HG03442 (cell line): ENCODE results near the gene OGFOD3.

ENCODE experiments used
- ATAC-seq: cut with Tn5 transposase; IDR thresholded peaks from one replicate; pipeline ENCODE4 v1.9.1; 2021; ENCODE audit warnings: mild to moderate bottlenecking, moderate library complexity; ENCODE audit not compliant: unreplicated experiment

OGFOD3 gene

GRCh38 chr17:82408288-82408937 is 10.0 kb downstream of the OGFOD3 start:
- ATAC-seq: no peak

DNA sequence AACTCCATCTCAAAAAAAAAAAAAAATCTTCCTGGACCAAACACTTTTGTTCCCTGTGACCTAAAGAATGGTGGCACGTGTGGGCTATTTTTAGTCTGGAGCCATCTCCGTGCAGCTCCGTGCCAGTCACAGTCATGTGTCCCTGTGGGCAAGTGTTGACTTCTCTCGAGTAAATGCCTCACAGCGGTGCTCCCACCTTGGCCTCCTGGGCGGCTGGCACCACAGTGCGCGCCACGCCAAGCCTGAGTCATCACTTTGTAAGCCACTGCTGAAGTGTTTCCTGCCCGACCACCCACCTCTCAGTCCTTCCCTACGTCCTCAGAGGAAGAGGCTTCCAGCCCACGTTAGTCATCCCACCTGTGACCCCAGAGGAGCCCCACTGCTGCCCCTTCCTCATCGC is 11.1 kb downstream of the OGFOD3 start:
- ATAC-seq: no peak

- ATAC-seq: no peak
Observed at GRCh38 chr17:82406131-82406671, 12.2 kb downstream of the OGFOD3 start.

GRCh38 chr17:82405051-82405450 is 13.3 kb downstream of the OGFOD3 start:
- ATAC-seq: no peak

DNA sequence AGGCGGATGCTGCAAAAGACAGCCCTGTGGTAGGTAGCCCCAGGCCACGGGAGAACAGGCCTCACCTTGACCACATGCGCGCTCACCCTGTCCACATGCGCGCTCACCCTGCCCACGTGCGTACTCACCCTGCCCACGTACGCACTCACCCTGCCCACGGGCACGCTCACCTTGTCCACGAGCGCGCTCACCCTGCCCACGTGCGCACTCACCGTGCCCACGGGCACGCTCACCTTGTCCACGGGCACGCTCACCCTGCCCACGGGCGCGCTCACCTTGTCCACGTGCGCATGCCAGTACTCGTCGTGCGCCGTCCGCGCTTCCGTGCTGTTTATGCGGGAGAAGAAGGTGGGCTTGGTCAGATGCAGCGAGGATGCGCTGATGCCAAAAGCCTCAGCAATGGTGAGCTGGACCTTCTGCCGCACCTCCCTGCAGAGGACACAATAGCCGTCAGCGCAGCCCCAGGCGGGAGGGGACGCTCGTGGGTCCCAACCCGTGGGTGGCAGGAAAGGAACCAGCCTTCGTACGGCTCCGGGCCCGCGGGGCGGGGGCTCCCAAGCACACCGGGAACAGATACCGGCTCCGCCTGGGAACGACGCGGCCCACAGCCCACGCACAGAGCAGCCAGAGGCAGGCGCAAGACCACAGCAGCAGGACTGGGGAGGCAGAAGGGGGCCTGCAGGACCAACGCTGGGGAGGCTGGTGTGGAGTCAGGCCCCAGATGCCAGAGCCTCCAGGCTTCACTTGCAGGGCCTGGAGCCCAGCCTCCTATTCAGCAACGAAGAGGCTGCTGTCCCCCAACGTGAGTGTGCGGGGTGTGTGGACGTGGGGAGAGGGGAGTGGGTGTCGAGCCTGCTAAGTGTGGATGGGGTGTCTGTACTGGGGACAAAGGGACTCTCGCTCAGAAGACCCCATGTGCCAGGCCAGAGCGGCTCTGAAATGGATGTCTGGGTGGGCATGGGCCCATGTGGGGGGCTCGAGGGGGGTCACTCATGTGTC is 14.4 kb downstream of the OGFOD3 start:
- no peak for ATAC-seq

GRCh38 chr17:82402865-82403264 is 15.5 kb downstream of the OGFOD3 start:
- no peak for ATAC-seq

DNA sequence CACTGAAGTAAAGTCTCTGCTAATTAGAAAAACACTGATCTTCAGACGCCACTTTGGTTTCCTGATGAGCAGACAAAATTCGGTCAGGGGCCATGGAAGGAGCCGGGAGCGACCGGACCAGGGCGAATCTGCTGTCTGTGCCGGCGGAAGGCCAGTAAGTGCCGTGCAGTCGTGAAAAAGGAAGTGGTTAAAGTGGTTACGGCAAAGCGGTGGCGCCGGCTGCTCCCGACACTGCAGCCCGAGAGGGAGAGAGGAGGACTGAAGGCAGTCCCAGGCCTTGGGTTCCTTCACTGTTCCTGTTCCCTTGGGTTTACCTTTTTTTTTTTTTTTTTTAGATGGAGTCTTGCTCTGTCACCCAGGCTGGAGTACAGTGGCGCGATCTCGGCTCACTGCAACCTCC is 17.6 kb downstream of the OGFOD3 start:
- ATAC-seq: no peak

DNA sequence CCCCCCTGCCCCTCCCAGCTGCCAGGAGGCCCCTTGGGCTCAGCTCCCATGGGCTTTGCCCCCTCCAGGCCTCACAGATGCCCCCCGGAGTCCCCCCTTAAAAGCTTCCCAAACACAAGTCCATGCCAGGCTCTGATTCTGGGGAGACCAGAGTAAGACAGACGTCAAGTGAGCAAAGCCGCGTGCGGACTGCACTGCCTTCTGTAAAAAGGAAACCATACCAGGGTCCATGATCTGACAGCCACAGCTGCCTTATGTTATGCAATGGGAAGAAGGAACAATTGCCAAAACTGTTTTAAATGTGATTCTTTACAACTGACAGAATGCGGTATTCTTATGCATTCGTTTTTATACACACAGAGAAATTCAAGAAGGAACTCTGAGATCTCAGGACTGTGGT is 18.2 kb downstream of the OGFOD3 start:
- ATAC-seq: no peak

DNA sequence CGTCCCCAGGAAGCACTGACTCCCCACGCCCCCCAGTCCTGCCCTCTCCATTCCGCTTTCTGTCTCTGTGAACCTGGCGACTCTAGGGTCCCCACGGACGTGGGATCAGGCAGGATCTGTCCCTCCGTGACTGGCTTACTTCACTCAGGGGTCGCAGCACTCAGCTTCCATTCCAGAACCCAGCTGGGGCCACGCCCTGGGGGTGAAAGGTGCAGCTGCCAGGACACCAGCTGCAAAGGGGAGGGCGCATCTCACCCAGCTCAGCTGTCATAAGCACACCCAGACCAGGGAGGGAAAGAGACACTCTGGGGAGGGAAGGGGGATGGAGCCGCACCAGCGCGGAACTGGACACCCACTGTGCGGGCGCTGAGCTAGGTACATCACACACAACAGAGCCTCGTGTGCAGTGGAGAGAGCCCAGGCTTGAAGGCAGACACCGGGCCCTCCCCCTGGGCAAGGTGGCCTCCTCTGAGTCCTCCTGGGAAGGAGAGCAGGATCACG is 18.7 kb downstream of the OGFOD3 start:
- no peak for ATAC-seq

DNA sequence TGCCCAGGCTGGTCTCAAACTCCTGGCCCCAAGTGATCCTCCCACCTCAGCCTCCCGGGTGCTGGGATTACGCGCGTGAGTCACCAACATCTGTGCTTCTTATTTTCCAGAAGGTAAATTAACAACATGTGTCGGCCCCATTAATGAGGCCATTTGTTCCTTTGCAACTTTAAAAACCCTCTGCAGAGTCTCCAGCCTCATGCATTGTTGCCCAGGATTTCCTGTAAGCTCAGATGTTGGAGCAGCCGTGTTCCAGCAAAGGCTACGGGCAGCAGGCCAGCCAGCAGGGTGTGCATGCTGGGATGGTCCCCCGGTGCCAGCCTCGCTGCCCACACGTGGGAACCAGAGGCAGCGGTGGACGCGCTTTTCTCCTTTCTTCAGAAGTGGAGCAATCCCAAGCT is 19.3 kb downstream of the OGFOD3 start:
- ATAC-seq: no peak

DNA sequence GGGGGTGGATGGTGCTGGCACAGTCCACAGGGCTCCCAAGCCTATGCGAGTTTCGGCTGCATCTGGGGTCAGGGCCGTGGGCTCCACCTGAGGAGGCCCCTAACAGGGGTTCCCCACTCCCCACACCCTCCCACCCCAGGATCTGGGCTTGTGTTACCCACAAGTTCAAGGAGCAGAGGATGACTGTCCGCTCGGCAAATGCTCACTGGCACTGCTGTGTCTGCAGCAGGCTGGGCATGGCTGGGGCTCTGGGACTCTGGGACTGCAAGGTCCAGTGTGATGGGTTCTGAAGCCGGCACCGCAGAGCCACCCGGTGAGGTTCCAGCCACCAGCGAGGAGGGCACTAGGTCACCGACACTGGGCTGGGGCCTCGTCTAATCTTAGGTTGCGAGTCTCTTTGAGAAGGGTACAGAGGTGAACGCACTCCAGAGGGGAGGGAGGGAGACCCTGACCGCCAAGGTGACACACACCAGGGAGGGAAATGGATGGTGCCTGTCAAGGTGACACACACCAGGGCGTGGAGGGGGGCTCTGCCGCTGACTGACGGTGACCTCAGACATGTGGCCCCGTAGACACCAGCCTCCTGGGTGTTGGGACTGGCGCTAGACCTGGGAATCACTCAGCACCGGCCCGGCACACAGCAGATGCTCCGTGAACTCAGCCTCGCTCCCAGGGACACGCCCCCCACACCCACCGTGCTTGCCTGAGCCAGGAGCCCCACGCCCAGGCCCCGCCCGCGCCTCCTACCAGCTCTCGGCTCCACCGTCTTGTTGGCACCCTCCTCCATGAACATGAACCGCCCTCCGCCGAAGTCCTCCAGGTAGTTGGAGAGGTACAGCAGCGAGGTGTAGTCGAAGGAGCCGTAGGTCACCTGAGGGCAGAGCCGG is 20.7 kb downstream of the OGFOD3 start:
- no peak for ATAC-seq

GRCh38 chr17:82396601-82397435 is 21.6 kb downstream of the OGFOD3 start:
- ATAC-seq: no peak

DNA sequence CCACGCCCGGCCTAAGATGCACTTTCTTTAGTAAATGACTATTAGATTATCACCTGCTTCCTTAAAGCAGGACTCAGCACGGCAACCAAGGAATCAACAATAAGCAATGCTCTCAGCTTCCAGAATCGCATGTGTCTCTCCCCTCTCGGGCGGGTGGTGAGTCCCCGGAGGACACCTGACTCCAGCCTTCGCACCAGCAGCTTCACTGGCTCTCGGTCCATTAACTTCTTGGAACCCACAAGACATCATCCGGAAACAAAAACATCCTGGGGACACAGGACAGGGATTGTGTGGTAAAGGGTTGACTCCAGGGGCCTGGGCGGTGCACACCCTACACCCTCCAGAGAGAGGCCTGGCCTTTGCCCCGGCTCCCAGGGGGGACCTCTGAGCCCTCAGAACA is 24.1 kb downstream of the OGFOD3 start:
- no peak for ATAC-seq

- ATAC-seq: no peak
Observed at GRCh38 chr17:82392941-82393340, 25.4 kb downstream of the OGFOD3 start.

DNA sequence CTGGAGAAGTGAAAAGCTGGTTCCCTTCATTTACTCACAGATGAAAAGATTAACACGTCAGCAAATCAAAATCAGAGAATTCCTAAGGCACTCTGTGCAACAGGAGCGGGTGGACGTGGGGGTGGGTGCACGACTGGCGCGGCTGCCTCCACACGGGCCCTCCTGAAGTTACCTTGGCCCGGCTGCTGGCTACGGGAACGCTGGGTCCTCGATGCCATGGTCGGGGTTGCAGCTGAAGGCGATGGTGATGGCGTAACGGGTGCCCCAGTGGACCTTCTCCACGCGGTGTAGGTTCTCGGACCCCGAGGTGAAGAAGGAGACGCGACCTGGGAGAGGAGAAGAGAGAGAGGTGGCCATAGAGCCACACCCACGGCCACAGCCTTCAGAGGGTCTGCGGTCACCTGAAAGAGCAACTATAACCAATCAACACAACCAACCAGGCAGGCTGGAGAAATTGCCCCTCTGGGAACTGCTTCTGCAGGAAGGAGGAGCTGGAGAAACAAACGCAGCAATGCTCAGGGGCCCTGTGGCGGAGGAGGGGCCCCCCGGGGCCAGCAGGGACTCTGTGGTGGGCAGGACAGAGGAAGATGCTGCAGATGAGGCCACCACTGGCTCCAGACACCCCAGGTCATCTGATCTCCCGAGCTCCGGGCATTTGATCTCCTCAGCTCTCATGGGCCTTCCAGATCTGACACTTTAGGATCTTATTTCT is 26.0 kb downstream of the OGFOD3 start:
- no peak for ATAC-seq

- no peak for ATAC-seq
Observed at GRCh38 chr17:82391496-82392066, 26.8 kb downstream of the OGFOD3 start.

GRCh38 chr17:82390860-82391435 is 27.4 kb downstream of the OGFOD3 start:
- ATAC-seq: no peak

DNA sequence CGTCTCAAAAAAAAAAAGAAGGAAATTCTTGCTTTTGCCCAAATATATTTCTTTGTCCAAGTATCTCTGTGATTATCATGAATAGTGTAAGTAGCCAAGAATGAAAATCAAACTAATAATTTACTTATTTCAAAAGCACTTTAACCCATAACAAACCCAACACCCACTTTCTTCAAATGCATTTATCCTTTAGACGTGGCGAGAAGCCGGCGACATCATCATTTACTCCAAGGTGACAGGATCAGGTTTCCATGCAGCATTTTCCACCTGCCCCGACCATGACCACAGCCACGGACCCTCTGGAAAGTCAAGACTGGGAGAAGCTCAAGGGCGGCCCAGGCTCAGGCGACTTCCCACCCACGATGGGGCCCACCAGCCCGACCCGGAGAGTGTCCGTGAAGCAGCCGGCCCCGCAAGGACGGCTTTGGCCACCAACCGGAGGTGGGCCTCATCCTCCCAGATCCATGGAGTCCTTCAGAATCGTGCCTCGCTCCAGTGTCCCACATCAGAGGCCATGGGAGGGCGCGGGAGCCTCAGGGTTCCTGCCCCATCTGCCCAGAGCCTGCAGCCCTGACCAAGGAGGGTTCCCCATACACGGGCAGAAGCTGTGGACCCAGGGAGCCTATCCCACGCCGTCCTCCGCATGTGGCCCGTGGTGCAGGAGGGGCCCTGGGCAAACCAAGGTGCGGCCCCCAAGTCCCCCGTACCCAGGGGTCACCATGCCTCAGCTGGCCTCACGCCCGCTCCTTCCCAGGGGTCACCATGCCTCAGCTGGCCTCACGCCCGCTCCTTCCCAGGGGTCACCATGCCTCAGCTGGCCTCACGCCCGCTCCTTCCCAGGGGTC is 28.1 kb downstream of the OGFOD3 start:
- no peak for ATAC-seq
